IPS-15b (cell line): ENCODE results near the gene TRAPPC2B.
"Not testable (repeated sequence)": the region's sequence is repeated elsewhere in the genome, so short reads cannot be mapped to it uniquely, and the experiment has no call there.

Experiments used
- H3K27me3 ChIP-seq: one replicate; pipeline ENCODE4 v1.6.1; 2013; ENCODE audit warnings: low read length; ENCODE audit not compliant: control insufficient read depth, insufficient read depth
- H3K36me3 ChIP-seq: one replicate; pipeline ENCODE4 v1.6.1; 2013; ENCODE audit warnings: low read length; ENCODE audit not compliant: control insufficient read depth, insufficient read depth
- H3K4me1 ChIP-seq: one replicate; pipeline ENCODE4 v1.6.1; 2013; ENCODE audit warnings: mild to moderate bottlenecking, low read length; ENCODE audit not compliant: control insufficient read depth, insufficient read depth
- H3K4me3 ChIP-seq: one replicate; pipeline ENCODE4 v1.5.1; 2013; ENCODE audit warnings: low read depth, low read length
- H3K9ac ChIP-seq: one replicate; pipeline ENCODE4 v1.6.1; 2013; ENCODE audit warnings: low read depth, mild to moderate bottlenecking, low read length
- H3K9me3 ChIP-seq: one replicate; pipeline ENCODE4 v1.6.1; 2013; ENCODE audit warnings: mild to moderate bottlenecking, low read length; ENCODE audit not compliant: control insufficient read depth, insufficient read depth

The TRAPPC2B gene

GRCh38 chr19:57342582-57342981 lies 20.8 kb upstream of the TRAPPC2B start:
- Histone ChIP-seq H3K4me1 (no peaks in the 10 kb centered on the region), H3K4me3 (no peak overlapping the region), H3K9ac (no peak overlapping the region), H3K27me3 (peaks cover 2% of the 10 kb centered on the region), H3K9me3 (no peaks in the 10 kb centered on the region), H3K36me3 (no peaks in the 10 kb centered on the region)

DNA sequence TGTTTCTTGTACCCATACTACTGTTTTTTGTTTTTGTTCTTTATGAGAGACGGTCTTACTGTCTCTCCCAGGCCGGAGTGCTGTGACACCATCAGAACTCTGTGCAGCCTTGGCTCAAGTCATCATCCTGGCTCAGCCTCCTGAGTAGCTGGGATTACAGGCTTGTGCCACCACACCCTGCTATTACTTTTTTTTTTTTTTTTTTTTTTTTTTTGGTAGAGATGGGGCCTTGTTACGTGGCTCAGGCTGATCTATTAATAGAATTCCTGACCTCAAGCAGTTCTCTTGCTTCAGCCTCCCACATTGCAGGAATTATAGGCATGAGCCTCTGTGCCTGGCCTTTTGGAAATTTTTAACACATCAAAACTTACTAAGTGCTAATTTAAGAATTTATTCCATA lies 15.2 kb upstream of the TRAPPC2B start:
- no peak overlapping the region for H3K4me3 ChIP-seq
- no peaks in the 10 kb centered on the region for H3K36me3 ChIP-seq
- no peaks in the 10 kb centered on the region for H3K9me3 ChIP-seq
- no peaks in the 10 kb centered on the region for H3K4me1 ChIP-seq
- H3K9ac ChIP-seq, result no peak overlapping the region
- peaks cover 2% of the 10 kb centered on the region for H3K27me3 ChIP-seq

GRCh38 chr19:57350877-57351805 lies 12.2 kb upstream of the TRAPPC2B start, which contains the start of gene ZNF304:
ZNF304 (plus strand) TSS chr19:57351271; CDS start chr19:57351665, 394 bp downstream.
- peak within 1 kb of the TSS; percentile 95 for H3K4me3 ChIP-seq
- peak within 1 kb of the TSS; percentile 85 for H3K9ac ChIP-seq
- peaks cover 2% of the 10 kb centered on the region for H3K27me3 ChIP-seq
- no peaks in the 10 kb centered on the region for H3K4me1 ChIP-seq
- no peaks in the 10 kb centered on the region for H3K9me3 ChIP-seq
- peaks cover 9% of the 10 kb centered on the region for H3K36me3 ChIP-seq

GRCh38 chr19:57351867-57352266 lies 11.5 kb upstream of the TRAPPC2B start:
- H3K4me3 ChIP-seq, result peak overlapping the region; percentile 95
- peaks cover 16% of the 10 kb centered on the region for H3K36me3 ChIP-seq
- no peaks in the 10 kb centered on the region for H3K4me1 ChIP-seq
- H3K9ac ChIP-seq, result peak overlapping the region; percentile 85
- peaks cover 1% of the 10 kb centered on the region for H3K27me3 ChIP-seq
- H3K9me3 ChIP-seq, result no peaks in the 10 kb centered on the region

GRCh38 chr19:57355916-57356315 lies 7.4 kb upstream of the TRAPPC2B start:
- H3K27me3 ChIP-seq, result no peaks in the 10 kb centered on the region
- H3K9ac ChIP-seq, result no peak overlapping the region
- H3K9me3 ChIP-seq, result no peaks in the 10 kb centered on the region
- no peak overlapping the region for H3K4me3 ChIP-seq
- H3K36me3 ChIP-seq, result peaks cover 22% of the 10 kb centered on the region
- H3K4me1 ChIP-seq, result no peaks in the 10 kb centered on the region

- no peak overlapping the region for H3K9ac ChIP-seq
- H3K27me3 ChIP-seq, result no peaks in the 10 kb centered on the region
- no peaks in the 10 kb centered on the region for H3K4me1 ChIP-seq
- H3K4me3 ChIP-seq, result no peak overlapping the region
- H3K36me3 ChIP-seq, result peaks cover 22% of the 10 kb centered on the region
- H3K9me3 ChIP-seq, result no peaks in the 10 kb centered on the region
Measured at GRCh38 chr19:57357406-57357805, 5.9 kb upstream of the TRAPPC2B start.

DNA sequence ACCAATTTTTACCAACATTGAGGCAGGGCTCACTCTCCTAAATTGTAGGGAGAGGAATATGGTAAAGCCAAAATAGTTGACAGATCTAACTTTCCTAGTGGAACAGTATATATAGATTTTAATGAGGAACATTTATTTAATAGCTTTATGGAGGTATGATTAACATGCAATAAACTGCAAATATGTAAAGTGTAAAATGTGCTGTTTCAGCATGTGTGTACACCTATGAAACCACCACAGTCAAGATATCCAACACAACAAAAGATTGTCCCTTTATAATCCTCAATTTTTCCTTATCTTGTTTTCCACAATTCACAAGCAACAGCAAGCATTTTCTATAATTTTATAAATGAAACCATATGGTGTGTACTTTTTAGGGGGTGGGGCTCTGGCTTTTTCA lies 4.1 kb upstream of the TRAPPC2B start:
- H3K4me3 ChIP-seq, result no peak overlapping the region
- H3K9me3 ChIP-seq, result no peaks in the 10 kb centered on the region
- no peak overlapping the region for H3K9ac ChIP-seq
- H3K4me1 ChIP-seq, result no peaks in the 10 kb centered on the region
- no peaks in the 10 kb centered on the region for H3K27me3 ChIP-seq
- H3K36me3 ChIP-seq, result peaks cover 22% of the 10 kb centered on the region

- Histone ChIP-seq H3K9me3 (no peaks in the 10 kb centered on the region), H3K27me3 (no peaks in the 10 kb centered on the region), H3K36me3 (peaks cover 1% of the 10 kb centered on the region), H3K9ac (peak overlapping the region; percentile 75), H3K4me3 (peak overlapping the region; percentile 75), H3K4me1 (no peaks in the 10 kb centered on the region)
Measured at GRCh38 chr19:57362419-57362818, 932 bp upstream of the TRAPPC2B start.

DNA sequence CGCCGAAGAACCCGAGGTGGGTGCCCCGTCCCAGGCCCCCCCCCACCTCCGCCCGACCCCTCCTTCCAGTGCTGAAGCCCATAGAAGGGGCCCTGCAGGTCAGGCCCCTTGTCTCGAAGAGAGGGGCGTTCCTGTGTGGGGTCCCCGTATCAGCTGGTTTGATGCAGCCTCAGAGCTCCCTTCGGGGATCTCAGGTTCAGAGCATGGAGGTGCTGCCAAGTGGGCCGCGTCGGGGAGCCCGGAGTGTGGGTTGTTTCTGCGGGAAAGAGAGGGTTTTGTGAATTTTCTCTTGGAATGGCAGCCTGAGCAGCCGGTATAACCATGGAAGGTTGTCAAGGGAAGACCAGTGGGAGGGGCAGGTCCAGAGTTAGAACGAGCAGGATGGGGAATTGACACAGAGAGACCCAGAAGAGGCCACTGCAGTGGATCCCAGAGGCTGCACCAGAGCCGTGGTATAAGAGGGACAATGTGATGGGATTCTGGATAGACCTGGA lies 384 bp downstream of the TRAPPC2B start:
- no peaks in the 10 kb centered on the region for H3K36me3 ChIP-seq
- peak overlapping the region; percentile 87 for H3K4me3 ChIP-seq
- no peaks in the 10 kb centered on the region for H3K4me1 ChIP-seq
- peak overlapping the region; percentile 41 for H3K9ac ChIP-seq
- H3K27me3 ChIP-seq, result no peaks in the 10 kb centered on the region
- no peaks in the 10 kb centered on the region for H3K9me3 ChIP-seq

- no peaks in the 10 kb centered on the region for H3K9me3 ChIP-seq
- no peaks in the 10 kb centered on the region for H3K27me3 ChIP-seq
- H3K36me3 ChIP-seq, result peaks cover 2% of the 10 kb centered on the region
- H3K9ac ChIP-seq, result no peak overlapping the region
- H3K4me1 ChIP-seq, result no peaks in the 10 kb centered on the region
- H3K4me3 ChIP-seq, result no peak overlapping the region
Measured at GRCh38 chr19:57366776-57367175, 3.4 kb downstream of the TRAPPC2B start.

- H3K36me3 ChIP-seq, result peaks cover 21% of the 10 kb centered on the region
- no peaks in the 10 kb centered on the region for H3K27me3 ChIP-seq
- peaks cover 4% of the 10 kb centered on the region for H3K9me3 ChIP-seq
- H3K4me3 ChIP-seq, result no peak overlapping the region
- H3K4me1 ChIP-seq, result no peaks in the 10 kb centered on the region
- H3K9ac ChIP-seq, result no peak overlapping the region
Measured at GRCh38 chr19:57374179-57374578, 10.8 kb downstream of the TRAPPC2B start.

DNA sequence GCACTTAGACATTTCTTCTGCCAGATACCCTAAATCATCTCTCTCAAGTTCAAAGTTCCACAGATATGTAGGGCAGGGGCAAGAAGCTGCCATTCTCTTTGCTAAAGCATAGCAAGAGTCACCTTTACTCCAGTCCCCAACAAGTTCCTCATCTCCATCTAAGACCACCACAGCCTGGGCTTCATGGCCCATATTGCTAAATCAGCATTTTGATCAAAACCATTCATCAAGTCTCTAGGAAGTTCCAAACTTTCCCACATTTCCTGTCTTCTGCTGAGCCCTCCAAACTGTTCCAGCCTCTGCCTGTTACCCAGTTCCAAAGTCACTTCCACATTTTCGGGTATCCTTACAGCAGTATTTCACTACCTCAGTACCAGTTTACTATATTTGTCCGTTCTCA lies 11.3 kb downstream of the TRAPPC2B start:
- not testable (repeated sequence) for H3K9me3 ChIP-seq, H3K27me3 ChIP-seq, H3K4me1 ChIP-seq, H3K4me3 ChIP-seq, H3K9ac ChIP-seq
- H3K36me3 ChIP-seq, result peaks cover 21% of the 10 kb centered on the region
